HG03175 (cell line): Measurements from ENCODE around the gene AK5.
"Not testable (repeated sequence)": the region's sequence is repeated elsewhere in the genome, so short reads cannot be mapped to it uniquely, and the experiment has no call there.

Experiments
- ATAC-seq: cut with Tn5 transposase; IDR thresholded peaks from one replicate; pipeline ENCODE4 v1.9.1; 2021; ENCODE audit warnings: mild to moderate bottlenecking, moderate library complexity; ENCODE audit not compliant: unreplicated experiment

Gene AK5

DNA sequence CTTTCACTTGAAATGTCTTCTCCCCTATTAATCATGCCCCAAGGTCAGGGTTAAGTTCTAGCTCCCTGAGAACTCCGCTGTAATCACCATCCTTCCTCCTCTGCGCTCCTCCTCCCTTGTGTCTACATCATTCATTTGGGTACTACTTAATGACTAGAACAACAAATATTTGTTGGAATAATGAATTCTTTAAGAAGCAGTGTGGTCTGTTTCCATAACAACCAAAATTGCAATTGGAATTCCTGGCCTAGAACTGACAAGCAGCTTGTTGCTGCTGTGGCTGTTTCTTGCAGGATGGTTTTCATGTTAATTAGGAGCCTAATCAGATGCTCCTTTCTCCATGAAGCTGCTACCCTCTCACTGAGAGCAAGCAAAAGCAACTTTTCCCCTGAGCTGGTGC is 208.1 kb downstream of the AK5 start:
- ATAC-seq, result no peak

DNA sequence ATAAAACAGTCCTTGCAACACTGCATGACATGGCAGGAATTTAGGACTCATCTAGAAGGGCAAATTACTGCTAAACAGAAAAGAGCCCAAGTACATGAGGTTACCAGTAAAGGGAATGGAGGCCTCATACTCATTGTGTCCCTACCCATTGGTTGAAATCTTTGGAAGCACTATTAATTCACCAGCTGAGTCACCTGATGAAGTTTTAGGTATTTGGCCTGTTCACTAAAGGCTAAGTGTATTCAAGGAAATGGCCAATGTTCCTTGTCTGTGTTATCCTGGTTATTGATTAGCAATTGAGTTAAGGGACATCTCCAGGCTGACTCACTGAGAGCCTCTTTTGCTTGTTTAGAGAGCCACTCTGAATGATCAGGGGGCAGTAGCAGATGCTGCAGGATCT is 212.2 kb downstream of the AK5 start:
- no peak for ATAC-seq

DNA sequence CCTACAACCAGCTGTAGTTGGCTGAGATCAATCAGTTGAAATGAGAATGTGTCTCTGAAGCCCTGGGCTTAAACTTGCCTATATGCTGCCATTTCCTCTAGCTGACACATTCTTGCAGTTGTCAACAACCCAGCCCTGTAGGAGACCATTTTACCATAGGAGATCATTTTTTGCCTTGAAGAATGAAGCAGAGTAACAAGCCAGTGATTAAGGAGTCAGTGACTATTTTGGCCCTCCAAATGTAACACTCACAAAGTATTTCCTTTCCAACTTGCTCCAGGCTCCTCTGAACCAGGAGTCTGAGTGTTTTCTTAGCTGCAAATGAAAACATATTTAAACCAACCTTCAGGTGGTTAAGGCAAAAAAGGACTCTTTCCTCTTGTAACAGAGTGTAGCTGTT is 217.1 kb downstream of the AK5 start:
- no peak for ATAC-seq

DNA sequence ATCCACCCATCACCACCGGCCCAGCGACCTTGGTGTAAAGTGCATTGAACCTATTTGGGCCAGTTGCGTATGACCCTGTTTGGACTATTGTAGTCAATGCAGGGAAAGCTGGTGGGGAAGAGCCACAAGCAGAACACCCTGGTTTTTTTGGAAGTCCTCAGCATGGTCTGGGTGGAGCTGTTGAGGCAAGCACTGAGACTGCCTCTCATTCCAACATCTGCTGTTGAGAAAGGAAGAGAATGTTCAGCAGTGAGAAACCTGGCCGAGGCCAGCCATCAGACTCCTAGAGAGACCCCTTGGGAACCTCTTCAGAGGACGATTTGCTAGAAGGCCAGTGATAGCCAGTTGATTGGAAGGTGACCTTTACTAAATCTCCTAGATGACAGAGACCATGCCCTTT is 217.6 kb downstream of the AK5 start:
- no peak for ATAC-seq

DNA sequence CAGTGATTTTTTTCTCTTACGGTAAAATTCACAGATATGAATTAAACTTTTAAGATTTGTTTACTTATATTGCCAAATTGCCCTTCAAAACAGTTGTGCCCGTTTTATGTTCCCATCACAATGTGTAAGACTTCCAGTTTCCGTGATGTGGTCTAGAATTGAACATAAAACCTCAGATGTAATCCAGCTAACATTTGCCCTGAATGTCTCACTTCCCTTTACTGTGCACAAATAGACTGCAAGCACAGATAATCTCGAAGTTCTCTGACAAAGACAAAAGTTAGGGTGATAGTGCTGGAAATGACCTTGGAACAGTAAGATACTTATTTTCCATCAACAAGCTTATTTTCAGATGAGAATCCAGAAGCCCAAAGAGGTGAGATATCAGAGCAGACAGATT is 223.2 kb downstream of the AK5 start:
- ATAC-seq, result peak; percentile 47

GRCh38 chr1:77506771-77507170 is 225.0 kb downstream of the AK5 start:
- no peak for ATAC-seq

GRCh38 chr1:77509051-77509492 is 227.3 kb downstream of the AK5 start:
- ATAC-seq, result no peak

DNA sequence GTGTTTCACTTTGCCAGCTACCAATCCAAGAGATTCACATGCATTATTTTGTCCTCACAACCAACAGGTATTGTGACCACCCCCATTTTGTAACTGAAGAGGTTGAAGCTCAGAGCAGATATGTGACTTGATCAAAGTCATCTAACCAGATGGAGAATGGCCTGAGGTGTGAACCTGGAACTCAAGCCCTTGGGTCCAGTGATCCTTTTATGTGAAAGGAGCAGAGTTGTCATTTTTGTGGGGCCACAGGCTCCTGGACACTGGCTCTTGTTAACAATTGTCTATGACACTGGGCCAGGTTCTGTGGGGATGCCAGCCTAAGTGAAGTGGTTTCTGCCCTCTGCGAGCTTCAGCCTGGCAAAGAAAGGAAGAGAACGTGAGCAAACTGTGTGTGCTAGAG is 228.1 kb downstream of the AK5 start:
- ATAC-seq, result no peak

- no peak for ATAC-seq
Observed at GRCh38 chr1:77511440-77511840, 229.6 kb downstream of the AK5 start.

DNA sequence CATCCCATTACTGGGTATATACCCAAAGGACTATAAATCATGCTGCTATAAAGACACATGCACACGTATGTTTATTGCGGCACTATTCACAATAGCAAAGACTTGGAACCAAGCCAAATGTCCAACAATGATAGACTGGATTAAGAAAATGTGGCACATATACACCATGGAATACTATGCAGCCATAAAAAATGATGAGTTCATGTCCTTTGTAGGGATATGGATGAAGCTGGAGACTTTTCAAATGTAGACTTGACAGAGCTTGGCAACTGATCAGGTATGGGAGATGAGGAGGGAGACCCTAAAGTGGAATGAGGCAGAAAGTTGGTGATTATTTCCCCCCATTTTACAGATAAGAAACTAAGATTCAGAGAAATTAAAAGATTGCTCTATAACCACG is 230.8 kb downstream of the AK5 start:
- not testable (repeated sequence) for ATAC-seq

GRCh38 chr1:77513839-77514763 is 232.3 kb downstream of the AK5 start:
- ATAC-seq, result no peak

- ATAC-seq, result no peak
Observed at GRCh38 chr1:77514921-77515776, 233.3 kb downstream of the AK5 start.

- ATAC-seq, result no peak
Observed at GRCh38 chr1:77516106-77516505, 234.3 kb downstream of the AK5 start.

DNA sequence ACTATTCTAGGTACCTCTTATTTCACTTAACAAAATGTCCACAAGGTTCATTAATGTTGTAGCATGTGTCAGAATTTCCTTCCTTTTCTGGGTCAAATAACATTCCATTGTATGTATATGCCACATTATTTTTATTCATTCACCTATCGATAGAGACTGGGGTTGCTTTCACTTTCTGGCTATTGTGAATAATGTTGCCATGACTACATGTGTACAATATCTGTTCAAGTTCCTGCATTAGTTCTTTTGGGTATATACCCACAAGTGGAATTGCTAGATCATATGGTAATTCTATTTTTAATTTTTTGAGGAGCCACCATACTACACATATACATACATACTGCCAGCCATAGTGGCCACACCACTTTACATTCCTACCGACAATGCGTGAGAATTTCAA is 242.2 kb downstream of the AK5 start:
- ATAC-seq, result no peak

DNA sequence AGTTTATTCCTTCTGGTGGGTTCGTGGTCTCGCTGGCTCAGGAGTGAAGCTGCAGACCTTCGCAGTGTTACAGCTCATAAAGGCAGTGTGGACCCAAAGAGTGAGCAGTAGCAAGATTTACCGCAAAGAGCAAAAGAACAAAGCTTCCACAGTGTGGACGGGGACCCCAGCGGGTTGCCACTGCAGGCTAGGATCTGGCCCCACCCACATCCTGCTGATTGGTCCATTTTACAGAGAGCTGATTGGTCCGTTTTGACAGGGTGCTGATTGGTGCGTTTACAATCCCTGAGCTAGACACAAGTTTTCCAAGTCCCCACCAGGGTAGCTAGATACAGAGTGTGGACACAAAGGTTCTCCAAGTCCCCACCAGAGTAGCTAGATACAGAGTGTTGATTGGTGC is 249.3 kb downstream of the AK5 start:
- not testable (repeated sequence) for ATAC-seq

DNA sequence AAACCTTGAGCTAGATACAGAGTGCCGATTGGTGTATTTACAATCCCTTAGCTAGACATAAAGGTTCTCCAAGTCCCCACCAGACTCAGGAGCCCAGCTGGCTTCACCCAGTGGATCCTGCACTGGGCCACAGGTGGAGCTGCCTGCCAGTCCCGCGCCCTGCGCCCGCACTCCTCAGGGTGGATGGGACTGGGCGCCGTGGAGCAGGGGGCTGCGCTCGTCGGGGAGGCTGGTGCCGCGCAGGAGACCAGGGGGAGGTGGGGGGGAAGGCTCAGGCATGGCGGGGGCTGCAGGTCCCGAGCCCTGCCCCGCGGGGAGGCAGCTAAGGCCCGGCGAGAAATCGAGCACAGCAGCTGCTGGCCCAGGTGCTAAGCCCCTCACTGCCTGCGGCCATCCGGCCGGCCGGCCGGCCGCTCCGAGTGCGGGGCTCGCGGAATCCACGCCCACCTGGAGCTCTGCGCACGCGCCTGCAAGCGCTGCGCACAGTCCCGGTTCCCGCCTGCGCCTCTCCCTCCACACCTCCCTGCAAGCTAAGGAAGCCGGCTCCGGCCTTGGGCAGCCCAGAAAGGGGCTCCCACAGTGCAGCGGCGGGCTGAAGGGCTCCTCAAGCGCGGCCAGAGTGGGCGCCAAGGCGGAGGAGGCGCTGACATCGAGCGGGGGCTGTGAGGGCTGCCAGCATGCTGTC is 249.9 kb downstream of the AK5 start:
- ATAC-seq, result not testable (repeated sequence)

GRCh38 chr1:77532641-77533040 is 250.8 kb downstream of the AK5 start:
- ATAC-seq, result no peak

GRCh38 chr1:77533660-77534305 is 252.0 kb downstream of the AK5 start:
- ATAC-seq, result no peak

- no peak for ATAC-seq
Observed at GRCh38 chr1:77534456-77534855, 252.6 kb downstream of the AK5 start.

GRCh38 chr1:77536813-77537212 is 255.0 kb downstream of the AK5 start:
- no peak for ATAC-seq
